SK-N-SH treated with all-trans-retinoic acid at 6 μM for 48 hours (cell line): ENCODE data around the gene PKD1.

ENCODE experiments used
- ATAC-seq: fragments of 200-7000 bp; cut with Tn5 transposase; 3 replicates; pipeline ENCODE4 v1.9.1; 2020; ENCODE audit warnings: mild to moderate bottlenecking, moderate library complexity
- ARNTL ChIP-seq: fragments of 450-650 bp; formaldehyde crosslinking; IDR thresholded peaks from 2 replicates; pipeline ENCODE4 v1.5.0; 2020; ENCODE audit warnings: low read depth, mild to moderate bottlenecking, moderate library complexity, borderline replicate concordance
- BACH2 ChIP-seq: fragments of 250-450 bp; sonication (Bioruptor Pico); IDR thresholded peaks from 2 replicates; pipeline ENCODE4 v1.9.0; 2021; ENCODE audit warnings: mild to moderate bottlenecking, borderline replicate concordance
- CSDC2 ChIP-seq: fragments of 250-450 bp; sonication (Bioruptor Pico); IDR thresholded peaks from 2 replicates; pipeline ENCODE4 v1.5.0; 2020; ENCODE audit warnings: mild to moderate bottlenecking, moderate library complexity
- ESRRG ChIP-seq: fragments of 250-450 bp; sonication (Bioruptor Pico); IDR thresholded peaks from 2 replicates; pipeline ENCODE4 v1.6.1; 2021; ENCODE audit warnings: mild to moderate bottlenecking
- GLIS3 ChIP-seq: fragments of 250-450 bp; sonication (Bioruptor Pico); IDR thresholded peaks from 2 replicates; pipeline ENCODE4 v1.5.0; 2020; ENCODE audit warnings: mild to moderate bottlenecking, moderate library complexity
- ISL1 ChIP-seq: fragments of 250-450 bp; sonication (Bioruptor Pico); IDR thresholded peaks from 2 replicates; pipeline ENCODE4 v2.1.2; 2022; ENCODE audit warnings: mild to moderate bottlenecking, moderate library complexity
- PPARA ChIP-seq: fragments of 250-450 bp; sonication (Bioruptor Pico); IDR thresholded peaks from 2 replicates; pipeline ENCODE4 v1.5.0; 2020; ENCODE audit warnings: mild to moderate bottlenecking, borderline replicate concordance
- RARB ChIP-seq: fragments of 250-450 bp; sonication (Bioruptor Pico); IDR thresholded peaks from 2 replicates; pipeline ENCODE4 v1.8.0; 2021; ENCODE audit warnings: mild to moderate bottlenecking, moderate library complexity
- SNAI2 ChIP-seq: fragments of 250-450 bp; sonication (Bioruptor Pico); IDR thresholded peaks from 2 replicates; pipeline ENCODE4 v1.5.0; 2020; ENCODE audit warnings: mild to moderate bottlenecking, moderate library complexity
- TCF4 ChIP-seq: fragments of 250-450 bp; sonication (Bioruptor Pico); IDR thresholded peaks from 2 replicates; pipeline ENCODE4 v1.8.0; 2021; ENCODE audit warnings: mild to moderate bottlenecking, moderate library complexity, borderline replicate concordance
- TOX ChIP-seq: fragments of 250-450 bp; sonication (Bioruptor Pico); IDR thresholded peaks from 2 replicates; pipeline ENCODE4 v1.8.0; 2021; ENCODE audit warnings: mild to moderate bottlenecking, moderate library complexity, borderline replicate concordance
- ZFP3 ChIP-seq: fragments of 250-450 bp; sonication (Bioruptor Pico); IDR thresholded peaks from 2 replicates; pipeline ENCODE4 v1.5.0; 2020; ENCODE audit warnings: mild to moderate bottlenecking, moderate library complexity
- ZFP30 ChIP-seq: fragments of 450-650 bp; formaldehyde crosslinking; IDR thresholded peaks from 2 replicates; pipeline ENCODE4 v1.5.0; 2022; ENCODE audit warnings: mild to moderate bottlenecking, moderate library complexity
- ZNF70 ChIP-seq: fragments of 450-650 bp; formaldehyde crosslinking; IDR thresholded peaks from 2 replicates; pipeline ENCODE4 v1.5.0; 2020; ENCODE audit warnings: mild to moderate bottlenecking, moderate library complexity
- ZNF8 ChIP-seq: fragments of 450-650 bp; formaldehyde crosslinking; IDR thresholded peaks from 2 replicates; pipeline ENCODE4 v1.5.0; 2020; ENCODE audit warnings: mild to moderate bottlenecking, moderate library complexity
- TF ChIP-seq, protein P1 (sequence below): fragments of 250-450 bp; sonication (Bioruptor Pico); IDR thresholded peaks from 2 replicates; pipeline ENCODE4 v1.5.0; 2020; ENCODE audit warnings: mild to moderate bottlenecking, moderate library complexity
- TF ChIP-seq, protein P2 (sequence below): fragments of 250-450 bp; sonication (Bioruptor Pico); IDR thresholded peaks from 2 replicates; pipeline ENCODE4 v1.8.0; 2020; ENCODE audit warnings: mild to moderate bottlenecking, moderate library complexity, borderline replicate concordance
- TF ChIP-seq, protein P3 (sequence below): fragments of 250-450 bp; sonication (Bioruptor Pico); IDR thresholded peaks from 2 replicates; pipeline ENCODE4 v1.5.1; 2020; ENCODE audit warnings: low read depth, mild to moderate bottlenecking, moderate library complexity
- TF ChIP-seq, protein P4 (sequence below): fragments of 250-450 bp; sonication (Bioruptor Pico); IDR thresholded peaks from 2 replicates; pipeline ENCODE4 v1.5.1; 2021; ENCODE audit warnings: mild to moderate bottlenecking, moderate library complexity
- TF ChIP-seq, protein P5 (sequence below): fragments of 250-450 bp; sonication (Bioruptor Pico); IDR thresholded peaks from 2 replicates; pipeline ENCODE4 v1.8.0; 2021; ENCODE audit warnings: low read depth, mild to moderate bottlenecking, moderate library complexity, borderline replicate concordance

Gene PKD1

DNA sequence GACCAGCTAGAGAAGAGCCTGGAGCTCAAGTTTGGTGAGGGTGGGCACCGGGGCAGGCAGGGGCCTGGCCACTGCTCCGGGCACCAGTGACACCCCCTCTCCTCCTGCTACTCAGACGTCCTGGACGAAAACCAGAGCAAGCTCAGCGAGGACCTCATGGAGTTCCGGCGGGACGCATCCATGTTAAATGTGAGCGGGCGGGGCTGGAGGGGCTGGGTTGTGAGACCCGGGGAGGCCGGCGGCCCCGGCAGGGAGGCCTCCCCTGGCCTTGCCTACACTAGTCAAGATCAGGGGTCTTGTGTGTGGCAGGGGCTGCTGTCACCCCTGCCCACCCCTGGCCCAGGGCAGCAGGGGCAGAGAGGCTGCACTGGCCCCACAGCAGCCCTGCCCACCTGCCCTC, 37.7 kb upstream of the PKD1 start:
- TF ChIP-seq, protein P1, sequence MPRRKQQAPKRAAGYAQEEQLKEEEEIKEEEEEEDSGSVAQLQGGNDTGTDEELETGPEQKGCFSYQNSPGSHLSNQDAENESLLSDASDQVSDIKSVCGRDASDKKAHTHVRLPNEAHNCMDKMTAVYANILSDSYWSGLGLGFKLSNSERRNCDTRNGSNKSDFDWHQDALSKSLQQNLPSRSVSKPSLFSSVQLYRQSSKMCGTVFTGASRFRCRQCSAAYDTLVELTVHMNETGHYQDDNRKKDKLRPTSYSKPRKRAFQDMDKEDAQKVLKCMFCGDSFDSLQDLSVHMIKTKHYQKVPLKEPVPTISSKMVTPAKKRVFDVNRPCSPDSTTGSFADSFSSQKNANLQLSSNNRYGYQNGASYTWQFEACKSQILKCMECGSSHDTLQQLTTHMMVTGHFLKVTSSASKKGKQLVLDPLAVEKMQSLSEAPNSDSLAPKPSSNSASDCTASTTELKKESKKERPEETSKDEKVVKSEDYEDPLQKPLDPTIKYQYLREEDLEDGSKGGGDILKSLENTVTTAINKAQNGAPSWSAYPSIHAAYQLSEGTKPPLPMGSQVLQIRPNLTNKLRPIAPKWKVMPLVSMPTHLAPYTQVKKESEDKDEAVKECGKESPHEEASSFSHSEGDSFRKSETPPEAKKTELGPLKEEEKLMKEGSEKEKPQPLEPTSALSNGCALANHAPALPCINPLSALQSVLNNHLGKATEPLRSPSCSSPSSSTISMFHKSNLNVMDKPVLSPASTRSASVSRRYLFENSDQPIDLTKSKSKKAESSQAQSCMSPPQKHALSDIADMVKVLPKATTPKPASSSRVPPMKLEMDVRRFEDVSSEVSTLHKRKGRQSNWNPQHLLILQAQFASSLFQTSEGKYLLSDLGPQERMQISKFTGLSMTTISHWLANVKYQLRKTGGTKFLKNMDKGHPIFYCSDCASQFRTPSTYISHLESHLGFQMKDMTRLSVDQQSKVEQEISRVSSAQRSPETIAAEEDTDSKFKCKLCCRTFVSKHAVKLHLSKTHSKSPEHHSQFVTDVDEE (CRISPR knock-in tag), result no peak
- TF ChIP-seq GLIS3, result no peak
- TF ChIP-seq RARB (CRISPR knock-in tag), result no peak
- no peak for TF ChIP-seq ZNF70 (CRISPR knock-in tag)
- no peak for TF ChIP-seq SNAI2 (CRISPR knock-in tag)
- TF ChIP-seq, protein P2, sequence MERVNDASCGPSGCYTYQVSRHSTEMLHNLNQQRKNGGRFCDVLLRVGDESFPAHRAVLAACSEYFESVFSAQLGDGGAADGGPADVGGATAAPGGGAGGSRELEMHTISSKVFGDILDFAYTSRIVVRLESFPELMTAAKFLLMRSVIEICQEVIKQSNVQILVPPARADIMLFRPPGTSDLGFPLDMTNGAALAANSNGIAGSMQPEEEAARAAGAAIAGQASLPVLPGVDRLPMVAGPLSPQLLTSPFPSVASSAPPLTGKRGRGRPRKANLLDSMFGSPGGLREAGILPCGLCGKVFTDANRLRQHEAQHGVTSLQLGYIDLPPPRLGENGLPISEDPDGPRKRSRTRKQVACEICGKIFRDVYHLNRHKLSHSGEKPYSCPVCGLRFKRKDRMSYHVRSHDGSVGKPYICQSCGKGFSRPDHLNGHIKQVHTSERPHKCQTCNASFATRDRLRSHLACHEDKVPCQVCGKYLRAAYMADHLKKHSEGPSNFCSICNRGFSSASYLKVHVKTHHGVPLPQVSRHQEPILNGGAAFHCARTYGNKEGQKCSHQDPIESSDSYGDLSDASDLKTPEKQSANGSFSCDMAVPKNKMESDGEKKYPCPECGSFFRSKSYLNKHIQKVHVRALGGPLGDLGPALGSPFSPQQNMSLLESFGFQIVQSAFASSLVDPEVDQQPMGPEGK, result no peak
- no peak for TF ChIP-seq ESRRG (CRISPR knock-in tag)
- no peak for TF ChIP-seq TOX (CRISPR knock-in tag)
- no peak for TF ChIP-seq ZFP30
- TF ChIP-seq CSDC2 (CRISPR knock-in tag), result no peak
- TF ChIP-seq PPARA, result no peak
- no peak for TF ChIP-seq ZNF8
- TF ChIP-seq ZFP3 (CRISPR knock-in tag), result no peak
- TF ChIP-seq, protein P3, sequence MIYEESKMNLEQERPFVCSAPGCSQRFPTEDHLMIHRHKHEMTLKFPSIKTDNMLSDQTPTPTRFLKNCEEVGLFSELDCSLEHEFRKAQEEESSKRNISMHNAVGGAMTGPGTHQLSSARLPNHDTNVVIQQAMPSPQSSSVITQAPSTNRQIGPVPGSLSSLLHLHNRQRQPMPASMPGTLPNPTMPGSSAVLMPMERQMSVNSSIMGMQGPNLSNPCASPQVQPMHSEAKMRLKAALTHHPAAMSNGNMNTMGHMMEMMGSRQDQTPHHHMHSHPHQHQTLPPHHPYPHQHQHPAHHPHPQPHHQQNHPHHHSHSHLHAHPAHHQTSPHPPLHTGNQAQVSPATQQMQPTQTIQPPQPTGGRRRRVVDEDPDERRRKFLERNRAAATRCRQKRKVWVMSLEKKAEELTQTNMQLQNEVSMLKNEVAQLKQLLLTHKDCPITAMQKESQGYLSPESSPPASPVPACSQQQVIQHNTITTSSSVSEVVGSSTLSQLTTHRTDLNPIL, result no peak
- no peak for TF ChIP-seq BACH2 (CRISPR knock-in tag)
- TF ChIP-seq, protein P4, sequence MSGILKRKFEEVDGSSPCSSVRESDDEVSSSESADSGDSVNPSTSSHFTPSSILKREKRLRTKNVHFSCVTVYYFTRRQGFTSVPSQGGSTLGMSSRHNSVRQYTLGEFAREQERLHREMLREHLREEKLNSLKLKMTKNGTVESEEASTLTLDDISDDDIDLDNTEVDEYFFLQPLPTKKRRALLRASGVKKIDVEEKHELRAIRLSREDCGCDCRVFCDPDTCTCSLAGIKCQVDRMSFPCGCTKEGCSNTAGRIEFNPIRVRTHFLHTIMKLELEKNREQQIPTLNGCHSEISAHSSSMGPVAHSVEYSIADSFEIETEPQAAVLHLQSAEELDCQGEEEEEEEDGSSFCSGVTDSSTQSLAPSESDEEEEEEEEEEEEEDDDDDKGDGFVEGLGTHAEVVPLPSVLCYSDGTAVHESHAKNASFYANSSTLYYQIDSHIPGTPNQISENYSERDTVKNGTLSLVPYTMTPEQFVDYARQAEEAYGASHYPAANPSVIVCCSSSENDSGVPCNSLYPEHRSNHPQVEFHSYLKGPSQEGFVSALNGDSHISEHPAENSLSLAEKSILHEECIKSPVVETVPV, result no peak
- no peak for TF ChIP-seq ISL1 (CRISPR knock-in tag)
- TF ChIP-seq, protein P5, sequence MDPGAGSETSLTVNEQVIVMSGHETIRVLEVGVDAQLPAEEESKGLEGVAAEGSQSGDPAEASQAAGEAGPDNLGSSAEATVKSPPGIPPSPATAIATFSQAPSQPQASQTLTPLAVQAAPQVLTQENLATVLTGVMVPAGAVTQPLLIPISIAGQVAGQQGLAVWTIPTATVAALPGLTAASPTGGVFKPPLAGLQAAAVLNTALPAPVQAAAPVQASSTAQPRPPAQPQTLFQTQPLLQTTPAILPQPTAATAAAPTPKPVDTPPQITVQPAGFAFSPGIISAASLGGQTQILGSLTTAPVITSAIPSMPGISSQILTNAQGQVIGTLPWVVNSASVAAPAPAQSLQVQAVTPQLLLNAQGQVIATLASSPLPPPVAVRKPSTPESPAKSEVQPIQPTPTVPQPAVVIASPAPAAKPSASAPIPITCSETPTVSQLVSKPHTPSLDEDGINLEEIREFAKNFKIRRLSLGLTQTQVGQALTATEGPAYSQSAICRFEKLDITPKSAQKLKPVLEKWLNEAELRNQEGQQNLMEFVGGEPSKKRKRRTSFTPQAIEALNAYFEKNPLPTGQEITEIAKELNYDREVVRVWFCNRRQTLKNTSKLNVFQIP, result no peak
- ATAC-seq, result no peak

DNA sequence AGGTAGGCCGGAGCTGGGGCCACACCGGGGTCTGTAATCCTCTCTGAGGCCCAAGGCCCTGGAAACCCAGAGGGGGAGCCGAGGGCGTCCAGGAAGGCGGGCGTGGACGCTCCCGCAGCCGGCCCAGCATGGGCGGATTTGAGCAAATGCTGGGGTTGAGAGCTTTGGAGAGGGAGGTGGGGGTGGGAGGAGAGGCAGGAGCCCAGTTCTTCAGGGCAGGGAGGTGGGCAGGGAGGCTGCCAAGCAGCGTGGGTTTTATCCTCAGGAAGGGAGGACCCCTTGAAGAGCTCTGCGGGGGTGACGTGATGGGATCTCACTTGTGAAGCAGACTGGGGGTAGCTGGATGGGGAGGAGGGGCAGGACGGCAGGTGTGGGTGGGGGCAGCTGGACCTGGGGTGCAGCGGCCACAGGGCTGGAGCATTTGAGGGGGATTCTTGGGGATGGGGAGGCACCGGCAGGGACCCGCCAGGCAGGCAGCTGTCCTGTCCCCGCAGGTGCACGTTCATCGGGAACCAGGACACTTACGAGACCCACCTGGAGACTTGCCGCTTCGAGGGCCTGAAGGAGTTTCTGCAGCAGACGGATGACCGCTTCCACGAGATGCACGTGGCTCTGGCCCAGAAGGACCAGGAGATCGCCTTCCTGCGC, 37.1 kb upstream of the PKD1 start:
- ATAC-seq, result no peak

More for the DNA sequence above, 37.1 kb upstream of the PKD1 start:
- TF ChIP-seq CSDC2 (CRISPR knock-in tag) (no peak), ZFP30 (no peak), SNAI2 (CRISPR knock-in tag) (no peak), ZFP3 (CRISPR knock-in tag) (no peak), BACH2 (CRISPR knock-in tag) (no peak), PPARA (no peak), ARNTL (no peak), TCF4 (CRISPR knock-in tag) (no peak)
- TF ChIP-seq, protein P4, result no peak
- TF ChIP-seq, protein P5, result no peak
- TF ChIP-seq, protein P1 (CRISPR knock-in tag), result no peak
